Endothelial cell of umbilical vein (primary cell): Measurements from ENCODE around the gene BLVRA. TPM values are rescaled to one million over a fixed set of nuclear protein-coding genes. Genes with fewer than 3 reads are reported as not detected.
A peak's percentile ranks its signal among the peaks of the same experiment; 100 is the strongest.
"Not testable (repeated sequence)": the region's sequence is repeated elsewhere in the genome, so short reads cannot be mapped to it uniquely, and the experiment has no call there.

ENCODE experiments used
- BruUV-seq: library from RNA; stranded (reverse); fragments of 400-500 nt; replicated peaks from 2 replicates; lab custom pipeline; 2021; lab: Mats Ljungman, UMichigan
- CTCF ChIA-PET: fragments of 300-600, 350-600 bp; sonication (Branson Sonifier 250); formaldehyde crosslinking; loops from one replicate; lab custom pipeline; 2021; ENCODE audit warnings: antibody characterized with exemption, inconsistent platforms; lab: Charles Lee
- POLR2A ChIA-PET: fragments of 300-600, 350-600 bp; sonication (Branson Sonifier 250); formaldehyde crosslinking; loops from one replicate; lab custom pipeline; 2021; ENCODE audit warnings: antibody characterized with exemption, inconsistent platforms; lab: Charles Lee
- DNase-seq: peaks from one replicate; pipeline ENCODE4 v3.0.0-alpha.2; 2011; ENCODE audit warnings: low read depth, low spot score
- FAIRE-seq: peaks from 2 replicates; lab custom pipeline; 2011; peaks lifted over from hg19 to GRCh38; lab: Jason Lieb, UNC
- H2AFZ ChIP-seq: 2 replicates; pipeline ENCODE4 v1.6.0; 2012; ENCODE audit warnings: low read depth, low read length, control low read depth, inconsistent platforms
- H3K27ac ChIP-seq: 2 replicates; pipeline ENCODE4 v1.5.1; 2011; ENCODE audit warnings: low read depth, mild to moderate bottlenecking, control low read depth, low read length, moderate library complexity; ENCODE audit not compliant: insufficient read depth
- H3K27me3 ChIP-seq, 2 experiments: 2 replicates each; pipeline versions ENCODE4 v1.6.0 to v1.6.1; 2011; ENCODE audit warnings: low read length in 2 of 2, mixed read lengths in 1 of 2; ENCODE audit not compliant: control insufficient read depth in 2 of 2, insufficient read depth in 2 of 2
- H3K36me3 ChIP-seq, 2 experiments: 2 replicates in 1 of 2; 3 replicates in 1 of 2; pipeline ENCODE4 v1.5.1; 2011; ENCODE audit warnings: low read length in 2 of 2, mild to moderate bottlenecking in 1 of 2, moderate library complexity in 1 of 2; ENCODE audit not compliant: control insufficient read depth in 2 of 2, insufficient read depth in 2 of 2; ENCODE audit errors: extremely low read depth in 1 of 2
- H3K4me1 ChIP-seq: 3 replicates; pipeline ENCODE4 v1.5.1; 2011; ENCODE audit warnings: mild to moderate bottlenecking, low read length; ENCODE audit not compliant: control insufficient read depth, insufficient read depth; ENCODE audit errors: extremely low read depth
- H3K4me2 ChIP-seq: 2 replicates; pipeline ENCODE4 v1.6.1; 2011; ENCODE audit warnings: low read length, control low read depth, mixed read lengths; ENCODE audit not compliant: insufficient read depth
- H3K4me3 ChIP-seq, 3 experiments: fragments of 200-600 bp in 1 of 3; sonication (generic), shearing (Covaris generic) in 1 of 3; replicated peaks in 1 of 3; 2 replicates each; pipeline ENCODE4 v1.5.1; 2011 to 2016; ENCODE audit warnings: control low read depth in 3 of 3, low read length in 3 of 3, mild to moderate bottlenecking in 2 of 3, inconsistent platforms in 1 of 3, low read depth in 1 of 3, moderate library complexity in 1 of 3; ENCODE audit not compliant: insufficient read depth in 1 of 3
- H3K79me2 ChIP-seq: 2 replicates; pipeline ENCODE4 v1.6.0; 2012; ENCODE audit warnings: low read length, inconsistent platforms; ENCODE audit not compliant: control insufficient read depth, insufficient read depth
- H3K9ac ChIP-seq: replicated peaks from 2 replicates; pipeline ENCODE3; 2011; ENCODE audit warnings: low read length, control low read depth; ENCODE audit not compliant: insufficient read depth; ENCODE audit errors: extremely low read depth
- H3K9me1 ChIP-seq: replicated peaks from 3 replicates; pipeline ENCODE4 v1.6.0; 2011; ENCODE audit warnings: mild to moderate bottlenecking, low read length; ENCODE audit not compliant: control insufficient read depth, insufficient read depth; ENCODE audit errors: extremely low read depth
- H3K9me3 ChIP-seq: replicated peaks from 2 replicates; pipeline ENCODE4 v1.5.1; 2012; ENCODE audit warnings: low read length, inconsistent platforms; ENCODE audit not compliant: control insufficient read depth, insufficient read depth
- H4K20me1 ChIP-seq: replicated peaks from 2 replicates; pipeline ENCODE3; 2011; ENCODE audit warnings: mild to moderate bottlenecking, low read length; ENCODE audit not compliant: control insufficient read depth, insufficient read depth; ENCODE audit errors: extremely low read depth
- EZH2 ChIP-seq: IDR thresholded peaks from 2 replicates; pipeline ENCODE4 v1.6.1; 2012; ENCODE audit warnings: borderline replicate concordance, low read depth, mild to moderate bottlenecking, moderate library complexity, low read length, inconsistent platforms; ENCODE audit not compliant: severe bottlenecking
- GATA2 ChIP-seq: IDR thresholded peaks from 2 replicates; pipeline ENCODE4 v1.7.0; 2011; ENCODE audit warnings: low read depth, mild to moderate bottlenecking, moderate library complexity, mixed read lengths, low read length; ENCODE audit not compliant: insufficient read length, insufficient read depth
- MYC ChIP-seq: IDR thresholded peaks from one replicate; pipeline ENCODE4 v1.6.1; 2011; ENCODE audit warnings: mild to moderate bottlenecking, low read depth, low read length
- POLR2A ChIP-seq: IDR thresholded peaks from 2 replicates; pipeline ENCODE4 v1.6.1; 2012; ENCODE audit warnings: low read depth, mild to moderate bottlenecking, control low read depth, low read length
- POLR2AphosphoS5 ChIP-seq: IDR thresholded peaks from 2 replicates; pipeline ENCODE4 v1.6.1; 2012; ENCODE audit warnings: low read depth, mild to moderate bottlenecking, control low read depth, low read length, moderate library complexity; ENCODE audit not compliant: insufficient read depth
- dilution Hi-C: fragments of 300-500 bp; cut with MboI; formaldehyde crosslinking; loops from one replicate; pipeline ENCODE4 v1.15.0; 2019; ENCODE audit warnings: low sequenced_read_pairs; ENCODE audit not compliant: extremely low pct_ligation_motif_present
- intact Hi-C: fragments of 100-400 bp; cut with micrococcal nuclease; formaldehyde crosslinking; loops from one replicate; pipeline ENCODE4 v1.10.0; 2022
- polyA plus RNA-seq, 4 experiments: library from polyadenylated mRNA; depleted of rRNA in 3 of 4; stranded (reverse) in 3 of 4; unstranded in 1 of 4; fragments of >200 nt; gene quantifications; 2 replicates each; pipeline versions ENCODE4 v1.2.1 to v1.2.3, GENCODE V29; 2011 to 2012; ENCODE audit warnings: missing spikeins in 1 of 4
- total RNA-seq: library from RNA; stranded (reverse); gene quantifications from 2 replicates; pipeline ENCODE4 v1.2.3, GENCODE V29; 2021

BLVRA gene
- total and polyA plus RNA-seq, 2 donors (not counting 3 experiments of a cell fraction or from before 2014, with no cell fraction given), result 24.0 to 34.5 TPM

DNA sequence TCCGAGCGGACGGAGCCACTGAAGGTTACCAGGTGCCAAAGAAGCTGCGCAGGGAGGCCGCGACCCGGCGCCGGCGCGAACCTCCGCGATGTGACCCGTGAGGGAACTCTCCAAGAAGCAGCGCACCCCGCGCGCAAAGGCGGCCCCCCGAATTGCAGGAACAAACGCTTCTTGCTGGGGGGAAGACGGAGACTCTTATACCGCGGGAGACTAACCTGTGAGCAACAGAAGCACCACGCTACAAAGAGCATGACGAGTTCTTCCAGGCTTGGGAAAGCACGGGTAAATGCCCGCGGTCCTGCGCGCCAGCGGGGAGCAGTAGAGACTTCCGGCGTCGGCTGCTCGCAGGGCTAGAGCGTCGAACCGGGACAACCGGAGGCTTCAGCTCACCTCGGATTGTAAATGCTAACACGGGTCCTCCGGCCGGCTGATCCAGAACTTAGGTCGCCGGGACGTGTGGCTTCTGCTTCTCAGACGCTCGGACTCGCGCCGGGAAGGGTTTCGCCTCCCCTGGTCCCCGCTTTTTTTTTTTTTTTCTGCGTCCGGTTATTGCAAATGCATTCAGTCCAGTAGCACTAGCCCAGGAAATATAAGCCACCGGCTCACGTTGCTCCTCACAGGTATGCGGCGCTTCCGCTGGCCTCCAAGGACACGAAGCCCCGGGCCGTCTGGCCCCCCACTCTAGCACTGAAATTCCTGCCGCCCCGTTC lies 29.1 kb upstream of the BLVRA start, which contains the start of gene COA1:
Gene COA1, minus strand, starts transcription at position 310 of the 710 bp plus-strand sequence. CDS start 80,909 bp downstream, outside the sequence.
- FAIRE-seq (peak; percentile 83), DNase-seq (peak; percentile 93)
- dilution Hi-C loops, result no loop called here
- Histone ChIP-seq H3K4me3 (peak within 1 kb of the TSS; percentile 13 to 66 (median 58)), H3K79me2 (peaks cover 38% of the 10 kb centered on the region), H3K9ac (peak within 1 kb of the TSS; percentile 41), H3K36me3 (no peaks in the 10 kb centered on the region), H2AFZ (peak within 1 kb of the TSS; percentile 64), H3K4me1 (peaks cover 14% of the 10 kb centered on the region), H4K20me1 (no peaks in the 10 kb centered on the region), H3K9me1 (no peaks in the 10 kb centered on the region), H3K4me2 (peak within 1 kb of the TSS; percentile 91), H3K27me3 (peaks cover 0 to 3% of the 10 kb centered on the region in 2 experiments), H3K9me3 (no peaks in the 10 kb centered on the region), H3K27ac (peak within 1 kb of the TSS; percentile 48)
- TF ChIP-seq EZH2 (no peak), GATA2 (no peak), POLR2AphosphoS5 (peak; percentile 93), MYC (no peak), POLR2A (peak; percentile 86)
- TSS peak; percentile 93 for BruUV-seq
- CTCF ChIA-PET, result interaction anchor here (0.6 to 3.5 kb wide), 12 partner anchors 8 to 813 kb away, joined by 3 to 23 read pairs (median 4); partner anchors contain the start of gene STK17A
- intact Hi-C loops, result loop anchor here (1.0 to 10.0 kb wide), 5 partner anchors 88 to 1495 kb away; partner anchors contain the start of genes GLI3 and STK17A
- POLR2A ChIA-PET, result interaction anchor here (0.6 to 2.1 kb wide), 9 partner anchors 30 to 1395 kb away, joined by 3 to 8 read pairs (median 3); partner anchors contain the start of genes MRPS24 and STK17A

DNA sequence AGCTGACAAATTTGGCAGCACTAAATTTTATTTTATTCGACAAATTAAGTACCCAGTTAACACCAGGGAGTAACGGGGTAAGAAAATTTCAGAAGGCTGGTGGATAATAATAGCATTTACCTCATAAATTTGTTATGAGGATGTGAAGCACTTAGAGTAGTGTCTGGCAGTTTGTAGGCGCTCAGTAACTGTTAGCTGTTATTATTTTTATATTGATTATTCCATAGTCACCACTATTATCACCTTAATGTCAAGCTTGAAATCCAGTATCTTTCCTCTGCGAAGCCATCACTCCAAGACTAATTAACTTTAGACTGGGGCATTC lies 28.6 kb upstream of the BLVRA start:
- Histone ChIP-seq H3K36me3 (no peaks in the 10 kb centered on the region), H3K9ac (peak overlapping the region; percentile 41), H3K9me1 (no peaks in the 10 kb centered on the region), H3K9me3 (no peaks in the 10 kb centered on the region), H3K79me2 (peaks cover 33% of the 10 kb centered on the region), H3K27me3 (peaks cover 0 to 3% of the 10 kb centered on the region in 2 experiments), H3K4me1 (peaks cover 14% of the 10 kb centered on the region), H3K4me3 (peak overlapping the region; percentile 13 to 66 (median 58)), H4K20me1 (no peaks in the 10 kb centered on the region), H3K4me2 (peak overlapping the region; percentile 91), H3K27ac (peak overlapping the region; percentile 48), H2AFZ (peak overlapping the region; percentile 64)
- dilution Hi-C loops (no loop called here), intact Hi-C loops (loop anchor here (1.0 to 10.0 kb wide), 5 partner anchors 87 to 1495 kb away; partner anchors contain the start of genes GLI3 and STK17A)
- TF ChIP-seq EZH2 (no peak), POLR2AphosphoS5 (no peak)
- no TSS peak for BruUV-seq
- ChIA-PET POLR2A (interaction anchor here (1.0 to 2.1 kb wide), 2 partner anchors 30 to 147 kb away, joined by 3 to 8 read pairs; partner anchors contain the start of gene STK17A), CTCF (interaction anchor here (0.6 to 3.5 kb wide), 11 partner anchors 9 to 789 kb away, joined by 3 to 23 read pairs (median 4); partner anchors contain the start of gene STK17A)
- DNase-seq (no peak), FAIRE-seq (no peak)

DNA sequence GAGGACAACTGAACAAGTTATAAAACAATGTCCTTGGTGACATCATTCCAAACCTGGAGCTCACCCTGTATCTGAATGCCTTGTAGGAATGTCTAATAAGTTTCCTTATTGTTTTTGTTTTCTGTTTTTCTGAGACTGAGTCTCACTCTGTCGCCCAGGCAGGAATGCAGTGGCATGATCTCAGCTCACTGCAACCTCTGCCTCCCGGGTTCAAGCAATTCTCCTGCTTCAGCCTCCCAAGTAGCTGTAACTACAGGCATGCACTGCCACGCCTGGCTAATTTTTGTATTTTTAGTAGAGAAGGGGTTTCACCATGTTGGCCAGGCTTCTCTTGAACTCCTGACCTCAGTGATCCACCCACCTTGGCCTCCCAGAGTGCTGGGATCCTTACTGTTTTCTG lies 27.0 kb upstream of the BLVRA start:
- H3K9me1 ChIP-seq, H3K9me3 ChIP-seq, FAIRE-seq, H3K4me2 ChIP-seq, H2AFZ ChIP-seq, POLR2A ChIA-PET, H3K9ac ChIP-seq, H3K4me3 ChIP-seq, intact Hi-C loops, H4K20me1 ChIP-seq, H3K36me3 ChIP-seq, DNase-seq, H3K27ac ChIP-seq, BruUV-seq, dilution Hi-C loops, H3K27me3 ChIP-seq: not testable (repeated sequence)
- H3K79me2 ChIP-seq, result peaks cover 24% of the 10 kb centered on the region
- CTCF ChIA-PET, result interaction anchor here (3.5 kb wide), 1 partner anchor 149 kb away, joined by 23 read pairs; the partner anchor contains the start of gene STK17A
- peaks cover 16% of the 10 kb centered on the region for H3K4me1 ChIP-seq
